GM21825 (cell line): Measurements from ENCODE around the gene PAN3.
"Not testable (repeated sequence)": the region's sequence is repeated elsewhere in the genome, so short reads cannot be mapped to it uniquely, and the experiment has no call there.

Experiments used
- ATAC-seq: cut with Tn5 transposase; IDR thresholded peaks from one replicate; pipeline ENCODE4 v1.9.1; 2021; ENCODE audit warnings: mild to moderate bottlenecking, moderate library complexity; ENCODE audit not compliant: unreplicated experiment

PAN3 gene

GRCh38 chr13:28131646-28132045 lies 6.7 kb upstream of the PAN3 start:
- ATAC-seq = no peak

- ATAC-seq = no peak
These were observed 1.4 kb upstream of the PAN3 start for GRCh38 chr13:28136916-28137315.

DNA sequence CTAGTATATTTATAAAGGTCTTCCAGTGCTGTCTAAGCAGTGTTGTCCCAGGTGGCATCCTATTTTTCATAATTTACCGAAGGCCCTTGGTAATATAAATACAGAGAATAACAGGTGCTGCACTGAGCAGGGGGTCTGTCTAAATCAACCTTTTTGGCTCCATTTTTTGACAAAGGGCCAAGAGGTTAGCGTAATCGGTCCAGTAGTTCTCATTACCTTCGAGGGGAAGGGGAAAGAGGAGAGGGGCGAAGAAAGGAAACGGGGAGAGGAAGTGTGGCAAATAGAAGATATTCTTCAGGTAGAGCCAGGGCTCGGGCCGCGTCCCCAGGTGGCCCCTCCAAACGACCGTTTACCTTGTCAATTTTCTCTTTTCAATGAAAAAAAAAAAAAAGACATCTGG lies 749 bp upstream of the PAN3 start:
- ATAC-seq = peak; percentile 1

DNA sequence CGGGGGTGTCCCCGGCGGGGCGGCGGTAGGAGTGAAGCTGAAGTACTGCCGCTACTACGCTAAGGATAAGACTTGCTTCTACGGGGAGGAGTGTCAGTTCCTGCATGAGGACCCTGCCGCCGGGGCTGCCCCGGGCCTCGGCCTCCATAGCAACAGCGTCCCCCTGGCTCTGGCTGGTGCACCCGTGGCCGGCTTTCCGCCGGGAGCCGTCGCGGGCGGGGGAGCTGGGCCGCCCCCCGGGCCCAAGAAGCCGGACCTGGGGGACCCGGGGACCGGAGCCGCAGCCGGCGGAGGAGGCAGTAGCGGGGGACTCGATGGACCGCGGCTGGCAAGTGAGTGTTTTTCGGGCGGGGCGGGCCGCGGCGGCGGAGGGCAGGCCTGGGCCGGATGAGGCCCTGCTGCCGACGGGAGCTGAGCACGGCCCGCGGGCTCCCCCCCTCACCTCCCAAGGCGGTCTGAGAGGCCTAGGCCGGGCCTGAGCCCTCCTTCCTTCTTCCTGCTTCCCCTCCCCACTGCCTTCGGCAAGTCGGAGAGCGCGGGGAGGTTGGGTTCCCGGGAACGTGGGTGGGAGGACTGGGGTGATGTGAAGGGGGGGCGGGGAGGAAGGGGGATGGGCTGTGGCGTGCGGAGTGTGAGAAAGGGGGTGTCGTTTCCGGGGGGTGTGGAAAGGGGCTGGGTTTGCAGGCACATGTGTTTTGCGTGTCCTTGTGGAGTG lies 568 bp downstream of the PAN3 start:
- ATAC-seq = peak; percentile 42

DNA sequence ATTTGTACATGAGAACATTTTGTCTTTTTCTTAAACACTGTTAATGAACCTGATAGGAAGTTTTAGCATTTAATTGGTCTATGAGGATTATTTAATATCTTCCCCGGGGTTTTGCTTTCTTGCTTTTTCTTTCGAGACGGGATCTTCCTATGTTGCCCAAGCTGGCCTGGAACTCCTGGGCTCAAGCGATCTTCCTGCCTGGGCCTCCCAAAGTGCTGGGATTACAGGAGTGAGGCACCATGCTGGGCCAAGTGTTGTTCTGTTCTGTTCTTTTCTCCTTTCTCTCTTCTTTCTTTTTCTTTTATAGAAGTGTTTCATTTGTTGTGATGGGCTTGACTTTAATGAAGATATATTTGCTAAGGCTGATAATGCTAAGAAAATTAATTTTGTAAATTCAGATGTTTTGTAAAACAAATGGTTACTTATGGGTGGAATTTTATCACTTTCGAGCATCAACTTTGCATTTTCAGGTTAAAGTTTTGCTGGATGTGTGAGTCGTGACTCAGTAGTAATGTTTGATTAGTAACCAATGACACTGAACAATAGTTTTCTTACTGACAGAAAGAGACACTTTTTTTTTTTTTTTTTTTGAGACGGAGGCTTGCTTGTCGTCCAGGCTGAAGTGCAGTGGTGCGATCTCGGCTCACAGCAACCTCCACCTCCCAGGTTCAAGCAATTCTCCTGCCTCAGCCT lies 2.2 kb downstream of the PAN3 start:
- no peak for ATAC-seq

GRCh38 chr13:28141542-28141941 lies 3.2 kb downstream of the PAN3 start:
- not testable (repeated sequence) for ATAC-seq

DNA sequence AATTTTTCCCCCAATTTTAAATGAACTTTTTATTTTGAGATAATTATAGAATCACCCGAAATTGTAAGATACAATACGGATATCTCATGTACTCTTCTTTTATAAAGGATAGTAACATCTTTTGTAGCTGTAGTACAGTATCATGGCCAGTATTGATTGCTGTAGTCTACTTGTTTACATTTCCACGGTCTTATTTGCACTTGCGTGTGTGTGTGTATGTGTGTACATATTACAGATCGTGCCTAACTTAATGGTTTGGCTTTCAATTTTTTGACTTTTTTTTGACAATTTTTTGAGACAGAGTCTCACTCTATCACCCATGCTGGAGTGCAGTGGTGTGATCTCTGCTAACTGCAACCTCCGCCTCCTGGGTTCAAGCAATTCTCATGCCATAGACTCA lies 6.7 kb downstream of the PAN3 start:
- no peak for ATAC-seq

GRCh38 chr13:28147495-28147894 lies 9.2 kb downstream of the PAN3 start:
- no peak for ATAC-seq

DNA sequence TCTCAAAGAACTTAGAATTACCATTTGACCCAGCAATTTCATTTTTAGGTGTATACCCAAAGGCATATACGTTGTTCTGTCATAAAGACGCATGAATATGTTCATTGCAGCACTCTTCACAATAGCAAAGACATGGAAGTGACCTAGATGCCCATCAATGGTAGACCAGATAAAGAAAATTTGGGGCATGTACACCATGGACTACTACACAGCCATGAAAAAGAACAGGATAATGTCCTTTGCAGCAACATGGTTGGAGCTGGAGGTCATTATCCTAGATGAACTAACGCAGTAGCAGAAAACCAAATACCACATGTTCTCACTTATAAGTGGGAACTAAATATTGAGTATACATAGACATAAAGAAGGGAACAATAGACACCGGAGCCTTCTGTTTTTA lies 20.7 kb downstream of the PAN3 start:
- no peak for ATAC-seq

GRCh38 chr13:28161370-28161769 lies 23.0 kb downstream of the PAN3 start:
- ATAC-seq = no peak

DNA sequence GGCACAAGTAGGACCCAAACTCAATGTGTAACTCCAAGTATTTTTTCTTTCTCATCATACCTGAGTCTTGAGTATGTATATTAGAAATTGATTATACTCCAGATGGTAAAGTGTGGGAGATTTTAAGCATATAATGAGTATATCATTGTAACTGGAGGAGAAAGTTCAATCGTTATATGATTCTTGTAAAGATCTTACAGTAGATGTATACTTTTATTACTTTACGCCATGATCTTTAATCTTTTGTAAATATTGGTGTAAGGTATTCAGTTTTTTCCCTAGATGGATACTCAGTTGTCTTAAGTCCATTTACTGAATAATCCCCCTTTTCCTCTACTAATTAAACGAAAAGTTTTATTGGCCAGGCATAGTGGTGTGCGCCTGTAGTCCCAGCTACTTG lies 25.2 kb downstream of the PAN3 start:
- ATAC-seq = no peak

DNA sequence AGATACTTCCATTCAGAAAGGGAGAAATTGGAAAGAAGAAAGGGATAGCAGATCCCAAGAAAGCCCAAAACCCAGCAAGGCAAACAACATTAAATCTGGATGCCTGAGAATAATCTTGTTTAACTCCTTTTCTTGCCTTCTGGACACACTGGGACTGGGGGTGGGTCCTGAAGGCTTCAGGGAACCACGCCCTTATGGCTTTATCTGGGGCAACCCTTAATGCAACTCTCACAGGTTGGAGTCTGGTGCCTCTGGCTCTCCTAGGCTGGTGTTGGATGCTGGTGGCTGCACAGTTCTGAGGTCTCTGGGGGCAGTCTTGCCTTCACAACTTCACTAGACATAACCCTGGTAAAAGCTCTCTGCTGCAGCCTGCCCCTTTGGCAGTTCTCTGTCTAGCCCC lies 27.9 kb downstream of the PAN3 start:
- ATAC-seq = no peak

DNA sequence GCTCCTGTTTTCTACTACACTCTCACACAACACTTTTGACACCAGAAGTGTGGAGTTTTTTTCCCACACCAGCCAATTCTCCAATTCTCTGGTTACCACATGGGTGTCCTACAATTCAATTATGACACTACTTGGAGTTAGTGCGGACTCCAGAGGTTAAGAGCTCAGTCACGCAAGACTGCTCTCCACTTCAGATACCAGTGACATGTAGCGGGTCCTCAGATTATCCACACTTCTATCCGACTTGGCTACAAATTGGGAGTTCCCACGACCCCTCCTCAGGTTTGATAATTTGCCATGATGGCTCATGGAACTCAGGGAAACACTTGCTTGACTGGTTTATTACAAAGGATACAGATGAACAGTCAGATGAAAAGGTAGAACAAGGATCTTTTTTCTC lies 32.9 kb downstream of the PAN3 start:
- no peak for ATAC-seq

- no peak for ATAC-seq
These were observed 34.6 kb downstream of the PAN3 start for GRCh38 chr13:28172947-28173346.

- no peak for ATAC-seq
These were observed 35.4 kb downstream of the PAN3 start for GRCh38 chr13:28173793-28174192.

GRCh38 chr13:28177327-28177726 lies 39.0 kb downstream of the PAN3 start:
- no peak for ATAC-seq

- ATAC-seq = no peak
These were observed 39.5 kb downstream of the PAN3 start for GRCh38 chr13:28177877-28178276.

DNA sequence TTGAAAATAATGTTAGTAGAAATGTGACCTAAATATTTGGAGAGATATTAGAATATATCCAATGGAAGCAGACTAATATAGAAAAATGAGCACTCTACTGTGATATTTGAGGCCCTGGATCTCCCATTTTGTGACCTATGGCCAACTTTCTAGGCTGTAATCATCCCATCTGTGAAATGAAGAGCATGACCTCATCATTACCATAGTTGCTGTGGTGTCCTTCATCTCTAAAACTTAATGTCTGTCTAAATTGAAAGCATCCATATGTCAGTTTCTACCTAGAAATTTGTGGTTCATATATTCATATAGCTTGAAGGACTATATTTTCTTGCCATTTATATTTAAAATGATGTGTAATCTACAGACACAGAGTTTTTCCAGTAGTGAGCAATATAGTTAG lies 41.6 kb downstream of the PAN3 start:
- ATAC-seq = no peak

DNA sequence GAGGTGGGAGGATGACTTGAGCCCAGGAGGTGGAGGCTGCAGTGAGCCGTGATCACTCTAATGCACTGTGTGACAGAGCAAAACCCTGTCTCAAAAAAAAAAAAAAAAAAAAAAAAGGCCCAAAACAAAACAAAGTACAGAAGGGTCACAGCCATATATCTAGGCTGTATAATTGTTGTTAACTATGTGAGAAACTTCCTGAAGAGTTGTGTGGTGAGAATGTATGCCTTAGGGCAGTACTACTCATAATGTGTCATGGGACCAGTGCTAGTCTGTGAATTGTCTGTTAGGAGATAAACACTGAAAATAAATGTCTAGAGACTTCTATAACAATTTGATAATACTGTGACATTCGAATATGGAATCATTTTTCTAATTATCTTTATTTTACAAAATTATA lies 43.1 kb downstream of the PAN3 start:
- ATAC-seq = no peak

GRCh38 chr13:28185256-28185655 lies 46.9 kb downstream of the PAN3 start:
- ATAC-seq = no peak

DNA sequence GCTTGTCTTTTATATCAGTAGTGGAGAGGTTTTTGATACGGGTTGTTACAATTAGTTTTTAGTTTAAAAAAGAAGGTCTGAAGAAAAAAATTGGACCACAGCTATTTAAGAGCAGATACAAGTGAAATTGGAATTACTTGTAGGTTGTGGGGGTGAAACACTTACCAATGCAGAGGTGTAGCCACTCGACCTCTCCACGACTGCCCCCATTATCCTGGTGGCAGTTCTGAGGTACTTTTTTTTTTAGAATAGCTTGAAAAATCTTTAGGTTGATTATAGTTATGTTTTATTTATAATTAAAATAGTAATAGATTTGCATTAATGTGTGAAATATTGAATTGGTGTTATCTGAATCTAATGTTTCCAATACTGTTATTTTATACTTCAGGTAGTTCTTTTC lies 60.7 kb downstream of the PAN3 start:
- ATAC-seq = no peak

DNA sequence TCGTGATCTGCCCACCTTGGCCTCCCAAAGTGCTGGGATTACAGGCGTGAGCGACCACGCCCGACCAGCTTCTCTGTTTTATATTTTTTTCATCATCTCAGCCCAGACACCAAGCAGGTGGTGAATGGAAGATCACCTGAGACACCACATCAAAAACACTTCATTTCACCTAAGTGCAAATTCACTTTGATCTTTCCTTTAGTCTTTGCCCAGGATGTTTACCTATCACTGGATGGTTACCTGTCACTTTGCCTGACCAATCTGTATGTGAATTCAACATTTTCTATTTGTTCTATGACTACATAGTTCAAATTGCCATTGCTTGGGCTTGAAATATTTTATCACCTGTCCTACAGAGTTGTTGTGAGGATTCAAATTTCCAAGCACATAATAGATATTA lies 65.7 kb downstream of the PAN3 start:
- no peak for ATAC-seq
